Stimulated activated CD4-positive, alpha-beta T cell treated with anti-CD3 and anti-CD28 coated beads, Interleukin-1b, Interleukin-23, amount 100 ng/mL, for 1 hour (primary cell): Measurements from ENCODE around the gene NBPF20.
"Not testable (repeated sequence)": the region's sequence is repeated elsewhere in the genome, so short reads cannot be mapped to it uniquely, and the experiment has no call there.

ENCODE experiments used
- DNase-seq, 2 donors: peaks; one replicate each; pipeline ENCODE4 v3.0.0-alpha.2; 2020; ENCODE audit warnings: low read depth in 2 of 2

Gene NBPF20

GRCh38 chr1:145424612-145425435 is 579 bp downstream of the NBPF20 start:
- DNase-seq: not testable (repeated sequence)

GRCh38 chr1:145415149-145415548 is 10.3 kb downstream of the NBPF20 start:
- DNase-seq: not testable (repeated sequence)

GRCh38 chr1:145407266-145407665 is 18.1 kb downstream of the NBPF20 start:
- DNase-seq: not testable (repeated sequence)

GRCh38 chr1:145404949-145405348 is 20.5 kb downstream of the NBPF20 start:
- not testable (repeated sequence) for DNase-seq

- not testable (repeated sequence) for DNase-seq
Measured at GRCh38 chr1:145400701-145401100, 24.7 kb downstream of the NBPF20 start.
